ENCODE measurements around the gene WBP11.
A peak's percentile ranks its signal among the peaks of the same experiment; 100 is the strongest.
"Not testable (repeated sequence)": the region's sequence is repeated elsewhere in the genome, so short reads cannot be mapped to it uniquely, and the experiment has no call there.

WBP11 gene

DNA sequence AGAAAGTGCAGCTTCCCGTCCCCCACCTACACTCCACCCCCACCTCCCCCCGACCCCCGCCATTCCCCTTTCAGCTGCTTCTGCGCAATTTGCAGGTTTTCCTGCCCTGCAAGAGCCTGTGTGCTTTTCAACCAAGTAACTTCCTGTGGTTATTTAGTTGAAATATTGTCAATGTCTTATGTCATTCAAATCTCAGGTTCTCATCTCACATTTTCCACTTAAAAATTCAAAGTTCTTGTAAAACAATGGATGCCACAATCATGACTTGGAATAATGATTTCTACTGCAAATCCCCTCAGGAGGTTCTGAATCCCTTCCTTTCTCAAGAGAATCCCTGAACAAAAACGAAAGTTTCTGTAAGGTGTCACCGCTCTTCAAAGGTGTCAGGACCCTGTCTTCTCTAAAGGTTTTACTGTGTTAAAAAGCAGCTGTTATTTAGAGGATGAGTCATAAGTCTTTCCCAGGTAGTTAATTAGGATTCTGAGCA, 31.6 kb downstream of the WBP11 start:
- DNase-seq (ENCODE audit: low spot score) = no peak

GRCh38 chr12:14770496-14771461, 32.5 kb downstream of the WBP11 start:
- DNase-seq (ENCODE audit: low spot score) = peak; percentile 82

- peak; percentile 89 for DNase-seq (ENCODE audit: low spot score)
Observed at GRCh38 chr12:14769969-14770495, 33.2 kb downstream of the WBP11 start.

DNA sequence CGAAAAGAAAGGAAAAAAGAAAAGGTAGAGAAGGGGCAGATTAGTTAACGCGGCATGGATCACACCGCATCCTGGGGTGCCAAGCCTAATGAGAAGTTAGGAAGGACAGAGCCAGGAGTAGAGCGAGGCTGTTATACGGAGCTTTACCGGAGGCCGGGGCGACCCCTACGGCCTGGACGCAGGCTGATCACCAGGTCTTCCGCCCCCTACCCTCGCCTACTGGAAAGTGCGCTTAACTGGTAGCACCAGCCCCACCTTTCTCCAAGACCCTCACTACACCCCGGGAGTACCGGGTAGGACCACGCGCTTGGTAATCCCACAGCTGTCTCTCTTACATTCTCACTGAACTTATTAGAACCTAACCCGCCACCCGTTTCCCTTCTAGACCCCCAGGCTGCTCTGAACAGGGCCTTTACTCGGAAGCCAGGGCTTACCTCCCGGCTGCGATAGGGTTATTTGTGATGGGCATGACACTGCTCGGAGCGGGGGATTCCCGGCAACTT, 33.8 kb downstream of the WBP11 start:
- DNase-seq (ENCODE audit: low spot score) = peak; percentile 66

- DNase-seq (ENCODE audit: low spot score) = no peak
Observed at GRCh38 chr12:14768823-14769405, 34.4 kb downstream of the WBP11 start.

- no peak for DNase-seq (ENCODE audit: low spot score)
Observed at GRCh38 chr12:14767617-14768016, 35.7 kb downstream of the WBP11 start.

DNA sequence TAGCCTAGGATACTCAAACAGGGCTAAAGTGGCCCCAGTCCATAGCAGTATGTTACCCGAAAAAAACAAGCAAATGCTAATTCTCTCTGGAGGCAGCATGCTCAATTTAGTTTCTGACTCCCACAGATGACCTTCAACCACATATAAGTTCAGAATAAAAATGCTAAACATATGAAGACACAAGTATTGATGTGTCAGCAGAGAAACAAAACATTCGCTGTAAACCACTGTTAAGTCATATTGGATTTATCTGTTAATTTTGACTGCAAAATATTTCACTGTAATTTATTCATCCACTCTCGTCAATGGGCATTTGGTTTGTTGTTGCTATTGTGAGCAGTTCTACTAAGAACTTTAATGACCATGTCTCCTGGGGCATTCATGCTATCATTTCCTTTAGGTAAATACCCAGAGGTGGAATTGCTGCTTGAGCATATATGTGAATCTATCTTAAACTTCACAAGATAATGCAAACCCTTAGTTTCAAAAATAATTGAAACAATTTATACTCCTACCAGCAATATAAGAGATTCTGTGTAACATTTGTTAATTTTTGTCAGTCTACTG, 36.5 kb downstream of the WBP11 start:
- DNase-seq (ENCODE audit: low spot score) = no peak

DNA sequence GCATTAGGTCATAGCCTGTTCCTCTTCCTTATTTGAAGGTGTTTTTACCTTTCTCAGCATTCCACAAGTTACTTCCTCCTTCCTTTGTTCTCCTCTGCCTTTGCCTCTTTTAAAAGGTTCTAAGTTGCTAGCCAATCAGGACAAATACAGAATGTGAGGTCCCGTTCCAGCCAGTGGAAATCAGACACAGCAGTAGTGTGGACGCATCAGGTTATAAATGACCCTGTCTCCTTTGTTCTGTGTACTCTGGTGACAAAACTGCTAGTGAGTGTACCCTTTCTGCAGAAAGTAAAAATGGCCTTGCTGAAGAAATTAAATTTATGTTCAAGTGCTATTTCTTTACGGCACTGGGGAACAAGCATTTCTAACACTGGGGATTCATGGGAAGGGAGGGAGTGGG, 37.3 kb downstream of the WBP11 start:
- DNase-seq (ENCODE audit: low spot score) = not testable (repeated sequence)

- no peak for DNase-seq (ENCODE audit: low spot score)
Observed at GRCh38 chr12:14765398-14765797, 37.9 kb downstream of the WBP11 start.

GRCh38 chr12:14759711-14760280, 43.5 kb downstream of the WBP11 start:
- not testable (repeated sequence) for DNase-seq (ENCODE audit: low spot score)

GRCh38 chr12:14756334-14757143, 46.7 kb downstream of the WBP11 start:
- no peak for DNase-seq (ENCODE audit: low spot score)

- DNase-seq (ENCODE audit: low spot score) = no peak
Observed at GRCh38 chr12:14751986-14752385, 51.3 kb downstream of the WBP11 start.

DNA sequence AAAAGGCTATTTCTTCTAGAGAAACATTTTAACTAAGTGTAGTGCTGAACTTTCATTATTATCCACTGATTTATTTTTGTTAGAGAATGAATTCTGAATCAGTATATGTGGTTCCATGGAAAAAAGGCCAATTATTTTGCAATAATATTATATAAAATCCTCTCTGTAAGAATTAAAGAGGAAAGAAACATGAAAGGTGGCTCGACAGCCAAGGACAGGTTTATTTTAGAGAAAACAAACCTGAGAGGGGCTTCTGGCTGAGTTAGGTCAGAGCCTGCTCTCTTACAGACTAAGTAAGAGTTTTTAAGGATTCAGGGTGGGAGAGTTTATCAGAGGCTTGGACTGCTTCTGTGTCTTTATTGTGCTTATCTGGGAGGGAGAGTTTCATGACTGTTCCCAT, 60.2 kb downstream of the WBP11 start:
- no peak for DNase-seq (ENCODE audit: low spot score)

DNA sequence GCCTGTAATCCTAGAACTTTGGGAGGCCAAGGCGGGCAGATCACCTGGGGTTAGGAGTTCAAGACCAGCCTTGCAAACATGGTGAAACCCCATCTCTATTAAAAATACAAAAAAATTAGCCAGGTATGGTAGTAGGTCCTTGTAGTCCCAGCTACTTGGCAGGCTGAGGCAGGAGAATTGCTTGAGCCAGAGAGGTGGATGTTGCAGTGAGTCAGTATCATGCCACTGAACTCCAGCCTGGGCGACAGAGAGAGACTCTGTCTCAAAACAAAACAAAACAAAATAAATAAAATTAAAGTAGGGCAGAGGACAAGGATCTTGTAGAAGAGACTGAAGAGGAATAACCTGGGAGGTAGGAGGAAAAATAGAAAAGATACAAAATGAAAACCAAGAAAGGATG, 61.3 kb downstream of the WBP11 start:
- no peak for DNase-seq (ENCODE audit: low spot score)

- DNase-seq (ENCODE audit: low spot score) = no peak
Observed at GRCh38 chr12:14741153-14741552, 62.1 kb downstream of the WBP11 start.

- DNase-seq (ENCODE audit: low spot score) = not testable (repeated sequence)
Observed at GRCh38 chr12:14736441-14736840, 66.8 kb downstream of the WBP11 start.

All from D341Med (cell line).